IMR-90 (cell line): Measurements from ENCODE around the gene SLC39A11. TPM values are rescaled to one million over a fixed set of nuclear protein-coding genes. Genes with fewer than 3 reads are reported as not detected.
A peak's percentile ranks its signal among the peaks of the same experiment; 100 is the strongest.

ENCODE experiments used
- ATAC-seq: fragments of 200-7000 bp; cut with Tn5 transposase; 2 replicates; pipeline ENCODE4 v1.9.1; 2020; ENCODE audit warnings: low read depth, mild to moderate bottlenecking, moderate library complexity
- BruUV-seq: library from RNA; stranded (reverse); fragments of 400-500 nt; replicated peaks from 2 replicates; lab custom pipeline; 2021; lab: Mats Ljungman, UMichigan
- CTCF ChIA-PET: fragments of 300-600 bp; formaldehyde crosslinking; extraction: SDS; loops from one replicate; lab custom pipeline; 2021; ENCODE audit warnings: antibody characterized with exemption; lab: Yijun Ruan, JAX
- POLR2A ChIA-PET: fragments of 300-600 bp; sonication (Branson Sonifier 250); formaldehyde crosslinking; loops from one replicate; lab custom pipeline; 2022; ENCODE audit warnings: antibody characterized with exemption; ENCODE audit not compliant: unreplicated experiment; lab: Charles Lee
- DNase-seq: peaks from one replicate; pipeline ENCODE4 v3.0.0; 2013
- H2AFZ ChIP-seq: replicated peaks from 2 replicates; pipeline ENCODE3; 2013; ENCODE audit warnings: low read length, mild to moderate bottlenecking; ENCODE audit not compliant: poor library complexity
- H2AK5ac ChIP-seq: 2 replicates; pipeline ENCODE4 v1.6.1; 2013; ENCODE audit warnings: low read depth, low read length, inconsistent platforms
- H2AK9ac ChIP-seq: replicated peaks from 2 replicates; pipeline ENCODE3; 2013; ENCODE audit warnings: mild to moderate bottlenecking, low read depth, low read length, moderate library complexity; ENCODE audit not compliant: poor library complexity
- H2BK120ac ChIP-seq: 2 replicates; pipeline ENCODE4 v1.6.1; 2013; ENCODE audit warnings: low read depth, low read length, inconsistent platforms
- H2BK15ac ChIP-seq: 3 replicates; pipeline ENCODE4 v1.6.1; 2013; ENCODE audit warnings: low read depth, low read length, inconsistent platforms
- H2BK20ac ChIP-seq: 2 replicates; pipeline ENCODE4 v1.6.1; 2013; ENCODE audit warnings: low read depth, mild to moderate bottlenecking, inconsistent platforms, low read length, moderate library complexity
- H2BK5ac ChIP-seq: 2 replicates; pipeline ENCODE4 v1.6.1; 2013; ENCODE audit warnings: mild to moderate bottlenecking, low read depth, low read length, inconsistent platforms; ENCODE audit not compliant: poor library complexity, severe bottlenecking
- H3K14ac ChIP-seq: replicated peaks from 2 replicates; pipeline ENCODE4 v1.6.1; 2013; ENCODE audit warnings: low read depth, low read length, inconsistent platforms
- H3K18ac ChIP-seq: 2 replicates; pipeline ENCODE4 v1.6.1; 2013; ENCODE audit warnings: low read depth, low read length, control low read depth
- H3K23ac ChIP-seq: 2 replicates; pipeline ENCODE4 v1.6.1; 2013; ENCODE audit warnings: low read depth, low read length, inconsistent platforms
- H3K27ac ChIP-seq: 2 replicates; pipeline ENCODE4 v1.5.1; 2013; ENCODE audit warnings: mild to moderate bottlenecking, control low read depth, low read length; ENCODE audit not compliant: insufficient read depth
- H3K27me3 ChIP-seq: 2 replicates; pipeline ENCODE4 v1.6.1; 2013; ENCODE audit warnings: low read length; ENCODE audit not compliant: control insufficient read depth, insufficient read depth
- H3K36me3 ChIP-seq: 2 replicates; pipeline ENCODE4 v1.6.1; 2013; ENCODE audit warnings: low read length, mixed read lengths; ENCODE audit not compliant: control insufficient read depth, insufficient read depth
- H3K4ac ChIP-seq: 2 replicates; pipeline ENCODE4 v1.6.1; 2013; ENCODE audit warnings: low read depth, low read length, inconsistent platforms
- H3K4me1 ChIP-seq: 2 replicates; pipeline ENCODE4 v1.6.1; 2013; ENCODE audit warnings: low read length, mixed read lengths; ENCODE audit not compliant: control insufficient read depth, insufficient read depth
- H3K4me2 ChIP-seq: 2 replicates; pipeline ENCODE4 v1.6.1; 2013; ENCODE audit warnings: low read depth, mild to moderate bottlenecking, control low read depth, low read length, moderate library complexity
- H3K4me3 ChIP-seq: 2 replicates; pipeline ENCODE4 v1.5.1; 2013; ENCODE audit warnings: low read depth, mild to moderate bottlenecking, control low read depth, low read length, moderate library complexity; ENCODE audit not compliant: insufficient read depth
- H3K56ac ChIP-seq: 2 replicates; pipeline ENCODE4 v1.6.1; 2013; ENCODE audit warnings: low read length, inconsistent platforms; ENCODE audit not compliant: insufficient read depth; ENCODE audit errors: extremely low read depth
- H3K79me1 ChIP-seq, 2 experiments: 2 replicates each; pipeline ENCODE4 v1.6.1; 2013; ENCODE audit warnings: low read length in 2 of 2, inconsistent platforms in 1 of 2, low read depth in 1 of 2
- H3K9ac ChIP-seq: 2 replicates; pipeline ENCODE4 v1.6.1; 2013; ENCODE audit warnings: low read depth, low read length, control low read depth
- H3K9me1 ChIP-seq: 2 replicates; pipeline ENCODE4 v1.6.1; 2013; ENCODE audit warnings: low read length, inconsistent platforms; ENCODE audit not compliant: insufficient read depth
- H3K9me3 ChIP-seq: 2 replicates; pipeline ENCODE4 v1.6.1; 2013; ENCODE audit warnings: low read length; ENCODE audit not compliant: control insufficient read depth, insufficient read depth
- H4K20me1 ChIP-seq: 2 replicates; pipeline ENCODE4 v1.6.1; 2013; ENCODE audit warnings: low read length, inconsistent platforms; ENCODE audit not compliant: insufficient read depth
- H4K5ac ChIP-seq: 2 replicates; pipeline ENCODE4 v1.6.1; 2013; ENCODE audit warnings: mild to moderate bottlenecking, low read depth, low read length, control low read depth
- H4K8ac ChIP-seq, 2 experiments: 2 replicates each; pipeline ENCODE4 v1.6.1; 2013; ENCODE audit warnings: low read depth in 2 of 2, low read length in 2 of 2, control low read depth in 1 of 2, inconsistent platforms in 1 of 2
- H4K91ac ChIP-seq: 2 replicates; pipeline ENCODE4 v1.6.1; 2013; ENCODE audit warnings: low read depth, low read length, inconsistent platforms; ENCODE audit not compliant: insufficient read depth
- BHLHE40 ChIP-seq: fragments of 150-350 bp; IDR thresholded peaks from 2 replicates; pipeline ENCODE4 v1.6.1; 2016; ENCODE audit warnings: mild to moderate bottlenecking, low read depth, low read length
- CEBPB ChIP-seq: IDR thresholded peaks from 2 replicates; pipeline ENCODE4 v1.6.1; 2012; ENCODE audit warnings: low read depth, low read length, improper control_type of control experiment
- CHD1 ChIP-seq: IDR thresholded peaks from 2 replicates; pipeline ENCODE4 v1.6.1; 2012; ENCODE audit warnings: low read depth, low read length, improper control_type of control experiment
- FOS ChIP-seq: fragments of 150-350 bp; IDR thresholded peaks from 2 replicates; pipeline ENCODE4 v1.6.1; 2016; ENCODE audit warnings: low read depth, low read length
- MAFK ChIP-seq: IDR thresholded peaks from 2 replicates; pipeline ENCODE4 v1.6.1; 2012; ENCODE audit warnings: low read depth, low read length, improper control_type of control experiment
- MAZ ChIP-seq: IDR thresholded peaks from 2 replicates; pipeline ENCODE4 v1.6.1; 2012; ENCODE audit warnings: low read depth, mild to moderate bottlenecking, low read length, improper control_type of control experiment, moderate library complexity, borderline replicate concordance
- MXI1 ChIP-seq: IDR thresholded peaks from 2 replicates; pipeline ENCODE4 v1.6.1; 2012; ENCODE audit warnings: low read depth, mild to moderate bottlenecking, low read length, moderate library complexity, borderline replicate concordance
- NFE2L2 ChIP-seq: fragments of 150-350 bp; IDR thresholded peaks from 2 replicates; pipeline ENCODE4 v1.6.1; 2016; ENCODE audit warnings: low read depth, mild to moderate bottlenecking, low read length
- POLR2A ChIP-seq: IDR thresholded peaks from 2 replicates; pipeline ENCODE4 v1.6.1; 2012; ENCODE audit warnings: mild to moderate bottlenecking, low read depth, low read length
- RAD21 ChIP-seq: IDR thresholded peaks from 2 replicates; pipeline ENCODE4 v1.6.1; 2012; ENCODE audit warnings: low read length, improper control_type of control experiment
- RCOR1 ChIP-seq: IDR thresholded peaks from 2 replicates; pipeline ENCODE4 v1.6.1; 2012; ENCODE audit warnings: mild to moderate bottlenecking, low read length, improper control_type of control experiment; ENCODE audit not compliant: insufficient replicate concordance
- RFX5 ChIP-seq: IDR thresholded peaks from 2 replicates; pipeline ENCODE4 v1.8.0; 2012; ENCODE audit warnings: low read depth, mild to moderate bottlenecking, low read length, moderate library complexity
- SMC3 ChIP-seq: fragments of 150-350 bp; IDR thresholded peaks from 2 replicates; pipeline ENCODE4 v1.6.1; 2016; ENCODE audit warnings: low read depth, mild to moderate bottlenecking, antibody characterized with exemption, low read length, moderate library complexity
- WGBS, 2 experiments: methylation state at CpG; one replicate each; pipeline versions ENCODE4 v1.1.5 to v1.1.7; 2013; ENCODE audit warnings: missing lambda C conversion rate in 2 of 2; ENCODE audit not compliant: insufficient read length in 1 of 2; ENCODE audit errors: extremely low coverage in 2 of 2; 5-methylcytosine and 5-hydroxymethylcytosine counted together
- dilution Hi-C: fragments of 300-500 bp; cut with HindIII; formaldehyde crosslinking; loops from one replicate; pipeline ENCODE4 v1.14.3; 2018; ENCODE audit warnings: low sequenced_read_pairs; ENCODE audit not compliant: unreplicated experiment
- in situ Hi-C: fragments of 300-500 bp; cut with MboI; formaldehyde crosslinking; loops from 3 replicates; pipeline ENCODE4 v1.14.3; 2019; ENCODE audit warnings: low sequenced_read_pairs, inconsistent platforms, mixed read lengths
- intact Hi-C: fragments of 100-400 bp; cut with micrococcal nuclease; formaldehyde crosslinking; loops from 2 replicates; pipeline ENCODE4 v1.10.0; 2022
- polyA plus RNA-seq, 3 experiments: library from polyadenylated mRNA; depleted of rRNA; stranded (reverse); fragments of >200 nt; gene quantifications; 2 replicates each; pipeline ENCODE4 v1.2.3, GENCODE V29; 2012; ENCODE audit warnings: low replicate concordance in 1 of 3
- total RNA-seq: library from RNA; depleted of rRNA; stranded (reverse); fragments of >200 nt; gene quantifications from 2 replicates; pipeline ENCODE4 v1.2.3, GENCODE V29; 2012
- TF ChIP-seq, protein P1 (sequence below): conservative IDR thresholded peaks from 2 replicates; pipeline ENCODE4 v1.5.1; 2012; ENCODE audit warnings: mild to moderate bottlenecking, low read depth, low read length, improper control_type of control experiment
- TF ChIP-seq, protein P2 (sequence below): fragments of 150-350 bp; IDR thresholded peaks from 2 replicates; pipeline ENCODE4 v1.6.1; 2016; ENCODE audit warnings: low read depth, mild to moderate bottlenecking, low read length, moderate library complexity, borderline replicate concordance
- TF ChIP-seq, protein P3 (sequence below): fragments of 150-350 bp; IDR thresholded peaks from 2 replicates; pipeline ENCODE4 v1.6.1; 2017; ENCODE audit warnings: mild to moderate bottlenecking, antibody characterized with exemption, low read length, low read depth

SLC39A11 gene
- total and polyA plus RNA-seq, 2 of the 4 experiments (the other 2 are of a cell fraction): 8.8 to 14.3 TPM

DNA sequence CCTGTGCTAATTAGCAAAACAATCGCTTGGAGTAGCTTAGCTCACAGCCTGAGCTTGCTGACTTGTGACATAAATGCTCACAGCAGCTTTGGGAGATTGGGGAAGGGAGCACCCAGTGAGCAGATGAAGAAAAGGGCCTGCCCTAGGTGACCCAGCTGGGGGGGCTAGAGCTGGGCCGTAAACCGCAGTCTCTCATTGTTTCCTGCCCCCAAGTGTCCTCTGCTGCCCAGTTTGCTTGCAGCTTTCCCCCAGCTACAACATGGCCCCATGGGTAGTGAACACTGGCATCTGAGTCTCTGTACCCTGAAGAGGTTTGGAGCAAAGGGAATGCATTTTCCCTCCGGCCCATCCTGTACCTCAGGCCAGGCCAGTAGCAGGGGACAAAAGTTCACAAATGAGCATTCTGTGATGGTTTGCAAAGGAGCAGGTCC is 349.4 kb downstream of the SLC39A11 start:
- H4K8ac ChIP-seq: no peak overlapping the region
- in situ Hi-C loops (no loop called here), intact Hi-C loops (no loop called here), dilution Hi-C loops (no loop called here)
- no peak overlapping the region for H2BK120ac ChIP-seq
- H2AK5ac ChIP-seq: no peak overlapping the region
- H3K23ac ChIP-seq: no peak overlapping the region
- no peak overlapping the region for H2AK9ac ChIP-seq
- H3K4me2 ChIP-seq: no peak overlapping the region
- H2BK5ac ChIP-seq: no peak overlapping the region
- H2BK15ac ChIP-seq: no peak overlapping the region
- ATAC-seq (no peak), DNase-seq (no peak)
- H4K91ac ChIP-seq: no peak overlapping the region
- H3K27ac ChIP-seq: no peak overlapping the region
- no CpG with 5 or more reads among the region's 4 CpGs for WGBS, 2 experiments
- no peaks in the 10 kb centered on the region for H3K9me3 ChIP-seq
- no peaks in the 10 kb centered on the region for H3K27me3 ChIP-seq
- no peak overlapping the region for H3K18ac ChIP-seq
- H3K9ac ChIP-seq: no peak overlapping the region
- H3K36me3 ChIP-seq: no peaks in the 10 kb centered on the region
- no peaks in the 10 kb centered on the region for H4K20me1 ChIP-seq
- H3K4me1 ChIP-seq: peaks cover 3% of the 10 kb centered on the region; the same call in 1 of the 2 replicates
- POLR2A ChIA-PET: no interaction called here
- H4K5ac ChIP-seq: no peak overlapping the region
- CTCF ChIA-PET: interaction anchor here (0.7 to 1.9 kb wide), 2 partner anchors 17 to 448 kb away, joined by 3 to 4 read pairs; no protein-coding TSS in a partner anchor
- peak overlapping the region; percentile 1 for H2AFZ ChIP-seq
- TF ChIP-seq RAD21: no peak
- TF ChIP-seq BHLHE40: no peak
- TF ChIP-seq CHD1: no peak
- TF ChIP-seq POLR2A: no peak
- TF ChIP-seq NFE2L2: no peak
- TF ChIP-seq SMC3: no peak
- TF ChIP-seq RCOR1: no peak
- TF ChIP-seq MXI1: no peak
- TF ChIP-seq RFX5: no peak
- TF ChIP-seq, protein P1, sequence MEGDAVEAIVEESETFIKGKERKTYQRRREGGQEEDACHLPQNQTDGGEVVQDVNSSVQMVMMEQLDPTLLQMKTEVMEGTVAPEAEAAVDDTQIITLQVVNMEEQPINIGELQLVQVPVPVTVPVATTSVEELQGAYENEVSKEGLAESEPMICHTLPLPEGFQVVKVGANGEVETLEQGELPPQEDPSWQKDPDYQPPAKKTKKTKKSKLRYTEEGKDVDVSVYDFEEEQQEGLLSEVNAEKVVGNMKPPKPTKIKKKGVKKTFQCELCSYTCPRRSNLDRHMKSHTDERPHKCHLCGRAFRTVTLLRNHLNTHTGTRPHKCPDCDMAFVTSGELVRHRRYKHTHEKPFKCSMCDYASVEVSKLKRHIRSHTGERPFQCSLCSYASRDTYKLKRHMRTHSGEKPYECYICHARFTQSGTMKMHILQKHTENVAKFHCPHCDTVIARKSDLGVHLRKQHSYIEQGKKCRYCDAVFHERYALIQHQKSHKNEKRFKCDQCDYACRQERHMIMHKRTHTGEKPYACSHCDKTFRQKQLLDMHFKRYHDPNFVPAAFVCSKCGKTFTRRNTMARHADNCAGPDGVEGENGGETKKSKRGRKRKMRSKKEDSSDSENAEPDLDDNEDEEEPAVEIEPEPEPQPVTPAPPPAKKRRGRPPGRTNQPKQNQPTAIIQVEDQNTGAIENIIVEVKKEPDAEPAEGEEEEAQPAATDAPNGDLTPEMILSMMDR: no peak
- no peak for TF ChIP-seq MAFK
- no peak for TF ChIP-seq MAZ
- TF ChIP-seq FOS: no peak
- TF ChIP-seq, protein P2, sequence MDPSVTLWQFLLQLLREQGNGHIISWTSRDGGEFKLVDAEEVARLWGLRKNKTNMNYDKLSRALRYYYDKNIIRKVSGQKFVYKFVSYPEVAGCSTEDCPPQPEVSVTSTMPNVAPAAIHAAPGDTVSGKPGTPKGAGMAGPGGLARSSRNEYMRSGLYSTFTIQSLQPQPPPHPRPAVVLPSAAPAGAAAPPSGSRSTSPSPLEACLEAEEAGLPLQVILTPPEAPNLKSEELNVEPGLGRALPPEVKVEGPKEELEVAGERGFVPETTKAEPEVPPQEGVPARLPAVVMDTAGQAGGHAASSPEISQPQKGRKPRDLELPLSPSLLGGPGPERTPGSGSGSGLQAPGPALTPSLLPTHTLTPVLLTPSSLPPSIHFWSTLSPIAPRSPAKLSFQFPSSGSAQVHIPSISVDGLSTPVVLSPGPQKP: no peak
- TF ChIP-seq, protein P3, sequence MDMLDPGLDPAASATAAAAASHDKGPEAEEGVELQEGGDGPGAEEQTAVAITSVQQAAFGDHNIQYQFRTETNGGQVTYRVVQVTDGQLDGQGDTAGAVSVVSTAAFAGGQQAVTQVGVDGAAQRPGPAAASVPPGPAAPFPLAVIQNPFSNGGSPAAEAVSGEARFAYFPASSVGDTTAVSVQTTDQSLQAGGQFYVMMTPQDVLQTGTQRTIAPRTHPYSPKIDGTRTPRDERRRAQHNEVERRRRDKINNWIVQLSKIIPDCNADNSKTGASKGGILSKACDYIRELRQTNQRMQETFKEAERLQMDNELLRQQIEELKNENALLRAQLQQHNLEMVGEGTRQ: no peak
- TF ChIP-seq CEBPB: no peak
- 0 out of 2 replicates have a peak overlapping the region, but pooled peaks have one; percentile 5 for H3K14ac ChIP-seq
- BruUV-seq: no TSS peak
- no peak overlapping the region for H3K4me3 ChIP-seq
- no peaks in the 10 kb centered on the region for H3K79me1 ChIP-seq
- no peak overlapping the region for H2BK20ac ChIP-seq
- H3K56ac ChIP-seq: no peak overlapping the region
- no peak overlapping the region for H3K4ac ChIP-seq
- 0 out of 2 replicates have a peak, but pooled peaks cover 3% of the 10 kb centered on the region for H3K9me1 ChIP-seq
